K562 (cell line): ENCODE measurements around the gene GLCCI1. TPM values are rescaled to one million over a fixed set of nuclear protein-coding genes. Genes with fewer than 3 reads are reported as not detected.
A peak's percentile ranks its signal among the peaks of the same experiment; 100 is the strongest.

Experiments
- ATAC-seq: fragments of 200-7000 bp; cut with Tn5 transposase; 3 replicates; pipeline ENCODE4 v1.9.1; 2020; ENCODE audit warnings: moderate library complexity
- BruUV-seq: library from RNA; stranded (reverse); fragments of 400-500 nt; replicated peaks from 2 replicates; lab custom pipeline; 2021; lab: Mats Ljungman, UMichigan
- CTCF ChIA-PET: fragments of 300-600 bp; formaldehyde crosslinking; extraction: SDS; loops from one replicate; lab custom pipeline; 2021; ENCODE audit warnings: low intra/inter-chr PET ratio; lab: Yijun Ruan, JAX
- POLR2A ChIA-PET: fragments of 300-600, 350-650 bp; sonication (Branson Sonifier 250); formaldehyde crosslinking; extraction: SDS; loops from one replicate; lab custom pipeline; 2021; ENCODE audit warnings: antibody characterized with exemption, inconsistent platforms; lab: Yijun Ruan, JAX
- DNase-seq, 4 experiments: peaks; one replicate each; pipeline versions ENCODE4 v3.0.0 to v3.0.0-alpha.2; 2011 to 2018; ENCODE audit warnings: low spot score in 3 of 4, mixed read lengths in 3 of 4; ENCODE audit errors: extremely low read depth in 1 of 4
- FAIRE-seq: peaks from 2 replicates; lab custom pipeline; 2011; peaks lifted over from hg19 to GRCh38; lab: Jason Lieb, UNC
- H2AFZ ChIP-seq: 2 replicates; pipeline ENCODE4 v1.6.0; 2011; ENCODE audit warnings: low read depth, low read length, control low read depth, inconsistent platforms
- H3K27ac ChIP-seq: fragments of 200-600 bp; 3 replicates; pipeline ENCODE4 v1.8.0; 2011; ENCODE audit warnings: low read depth, mild to moderate bottlenecking, control low read depth, inconsistent platforms, low read length, moderate library complexity, mixed read lengths; ENCODE audit errors: extremely low read depth
- H3K27me3 ChIP-seq, 2 experiments: fragments of 300-600 bp in 1 of 2; 2 replicates in 1 of 2; 3 replicates in 1 of 2; pipeline versions ENCODE4 v1.6.0 to v1.8.0; 2011; ENCODE audit warnings: inconsistent platforms in 2 of 2, low read length in 2 of 2, mild to moderate bottlenecking in 1 of 2, mixed read lengths in 1 of 2, moderate library complexity in 1 of 2; ENCODE audit not compliant: control insufficient read depth in 2 of 2, insufficient read depth in 2 of 2
- H3K36me3 ChIP-seq: fragments of 300-600 bp; 3 replicates; pipeline ENCODE4 v1.8.0; 2011; ENCODE audit warnings: mild to moderate bottlenecking, low read length, inconsistent platforms; ENCODE audit not compliant: control insufficient read depth, insufficient read depth
- H3K4me1 ChIP-seq, 2 experiments: fragments of 200-600 bp in 1 of 2; replicated peaks in 1 of 2; 2 replicates in 1 of 2; 3 replicates in 1 of 2; pipeline versions ENCODE4 v1.5.1 to v1.8.0; 2011; ENCODE audit warnings: inconsistent platforms in 2 of 2, low read length in 2 of 2, mild to moderate bottlenecking in 1 of 2, mixed read lengths in 1 of 2, moderate library complexity in 1 of 2; ENCODE audit not compliant: control insufficient read depth in 2 of 2, insufficient read depth in 2 of 2
- H3K4me2 ChIP-seq: 2 replicates; pipeline ENCODE4 v1.6.1; 2011; ENCODE audit warnings: low read length, control low read depth, inconsistent platforms, mixed read lengths; ENCODE audit not compliant: insufficient read depth
- H3K4me3 ChIP-seq: fragments of 200-600 bp; sonication (generic), shearing (Covaris generic); 2 replicates; pipeline ENCODE4 v1.5.1; 2016; ENCODE audit warnings: control low read depth, inconsistent platforms
- H3K79me2 ChIP-seq: fragments of 200-600 bp; 3 replicates; pipeline ENCODE4 v1.8.0; 2011; ENCODE audit warnings: low read length, inconsistent platforms; ENCODE audit not compliant: control insufficient read depth, insufficient read depth
- H3K9ac ChIP-seq, 2 experiments: 2 replicates each; pipeline versions ENCODE4 v1.6.0 to v1.6.1; 2011; ENCODE audit warnings: low read depth in 2 of 2, low read length in 2 of 2, control low read depth in 1 of 2, inconsistent platforms in 1 of 2, mild to moderate bottlenecking in 1 of 2, mixed read lengths in 1 of 2; ENCODE audit not compliant: insufficient read depth in 1 of 2
- H3K9me1 ChIP-seq: one replicate; pipeline ENCODE4 v1.6.0; 2011; ENCODE audit warnings: inconsistent platforms, mild to moderate bottlenecking, low read length, moderate library complexity; ENCODE audit not compliant: control insufficient read depth, insufficient read depth
- H3K9me3 ChIP-seq: replicated peaks from 2 replicates; pipeline ENCODE4 v1.5.1; 2011; ENCODE audit warnings: low read depth, low read length, inconsistent platforms; ENCODE audit not compliant: control insufficient read depth, insufficient read depth
- H4K20me1 ChIP-seq: replicated peaks from 2 replicates; pipeline ENCODE4 v1.6.1; 2011; ENCODE audit warnings: low read length, inconsistent platforms, mixed read lengths; ENCODE audit not compliant: control insufficient read depth, insufficient read depth
- HMG20B ChIP-seq: fragments of 250-450 bp; sonication (Bioruptor Pico); IDR thresholded peaks from 2 replicates; pipeline ENCODE4 v1.5.0; 2021; ENCODE audit warnings: mild to moderate bottlenecking
- JUN ChIP-seq, 2 experiments: sonication (generic) in 1 of 2; formaldehyde crosslinking in 1 of 2; IDR thresholded peaks; 2 replicates each; pipeline versions ENCODE4 v1.6.1 to v1.8.0; 2012 to 2022; ENCODE audit warnings: borderline replicate concordance in 2 of 2, mild to moderate bottlenecking in 2 of 2, improper control_type of control experiment in 1 of 2, low read depth in 1 of 2, low read length in 1 of 2, missing genetic modification reagents in 1 of 2
- THRB ChIP-seq: fragments of 450-650 bp; formaldehyde crosslinking; conservative IDR thresholded peaks from 2 replicates; pipeline ENCODE4 v1.4.0; 2022; ENCODE audit warnings: mild to moderate bottlenecking, missing genetic modification characterization
- TRIM24 ChIP-seq, 2 experiments: fragments of 450-650 bp; IDR thresholded peaks; 2 replicates each; pipeline ENCODE4 v1.6.1; 2016
- ZNF174 ChIP-seq: fragments of 250-450 bp; sonication (Bioruptor Pico); IDR thresholded peaks from 2 replicates; pipeline ENCODE4 v1.4.0; 2020; ENCODE audit warnings: mild to moderate bottlenecking
- WGBS: fragments of 100-300 bp; shearing (Covaris generic); methylation state at CpG from one replicate; pipeline ENCODE4 v1.1.6; 2016; ENCODE audit warnings: low coverage, mixed read lengths; ENCODE audit not compliant: insufficient coverage; ENCODE audit errors: missing lambda C conversion rate; 5-methylcytosine and 5-hydroxymethylcytosine counted together
- in situ Hi-C: fragments of 300-500 bp; cut with MboI; formaldehyde crosslinking; loops from 4 replicates; pipeline ENCODE4 v1.15.0; 2018; ENCODE audit warnings: inconsistent platforms, mixed read lengths
- intact Hi-C: fragments of 100-400 bp; cut with micrococcal nuclease; formaldehyde crosslinking; loops from 2 replicates; pipeline ENCODE4 v1.14.2; 2022
- polyA plus RNA-seq, 8 experiments: library from polyadenylated mRNA; depleted of rRNA in 4 of 8; stranded (reverse) in 5 of 8; unstranded in 3 of 8; fragments of >200 nt; fragmentation: Nextera tagmentation in 2 of 8; fragmentation: Illumina TruSeq in 1 of 8; extraction: Ambion mirVana in 2 of 8; extraction: Trizol in 1 of 8; gene quantifications; 2 replicates each; pipeline versions ENCODE4 v1.2.1 to v1.2.3, GENCODE V29; 2011 to 2014; ENCODE audit warnings: inconsistent platforms in 1 of 8, missing spikeins in 1 of 8
- total RNA-seq, 7 experiments: library from RNA; depleted of rRNA in 6 of 7; stranded (reverse); fragments of >200 nt in 6 of 7; fragmentation: Illumina TruSeq in 2 of 7; extraction: Trizol in 2 of 7; gene quantifications; 2 replicates each; pipeline versions ENCODE4 v1.2.1 to v1.2.3, GENCODE V29; 2011 to 2021; ENCODE audit warnings: low replicate concordance in 1 of 7
- TF ChIP-seq, protein P1 (sequence below): fragments of 450-650 bp; IDR thresholded peaks from 2 replicates; pipeline ENCODE4 v1.6.1; 2016; ENCODE audit warnings: mild to moderate bottlenecking, moderate library complexity
- TF ChIP-seq, protein P2 (sequence below): fragments of 450-650 bp; IDR thresholded peaks from 2 replicates; pipeline ENCODE4 v1.6.1; 2016

Gene GLCCI1
- total and polyA plus RNA-seq, 9 of the 15 experiments (the other 6 are each of a cell fraction or from before 2014, with no cell fraction given): 2.7 to 11.9 (median 7.2) TPM

DNA sequence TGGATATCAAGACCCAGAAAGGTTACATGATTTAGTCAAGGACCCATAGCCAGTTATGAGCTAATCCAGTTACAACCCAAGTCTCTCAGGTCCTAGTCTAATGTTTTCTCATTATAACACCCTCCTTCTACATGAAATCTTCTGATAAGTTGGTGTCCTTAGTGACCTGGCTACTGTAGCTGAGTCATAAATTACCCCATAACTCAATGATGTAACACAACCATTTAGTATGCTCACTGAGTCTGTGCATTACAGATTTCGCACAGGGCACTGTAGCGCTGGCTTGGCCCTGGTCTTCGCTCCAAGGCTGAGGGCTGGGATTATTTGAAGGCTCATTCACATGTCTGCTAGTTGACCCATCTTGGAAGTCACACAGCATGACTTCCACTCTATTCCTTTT is 36.0 kb upstream of the GLCCI1 start:
- BruUV-seq: no TSS peak
- POLR2A ChIA-PET: interaction anchor here (0.6 to 0.8 kb wide), 2 partner anchors 12 to 336 kb away, joined by 3 read pairs; no protein-coding TSS in a partner anchor
- TF ChIP-seq TRIM24 (IDR thresholded peaks at IDR 0.05) (peak in 1 of 2 experiments; percentile 32; a peak in 1 of 4 replicates), JUN (IDR thresholded peaks at IDR 0.05; ENCODE audit: borderline replicate concordance, low read depth, low read length) (peak; percentile 63; the same call in 1 of the 2 replicates), JUN (CRISPR knock-in tag; IDR thresholded peaks at IDR 0.05; ENCODE audit: borderline replicate concordance) (no peak), HMG20B (CRISPR knock-in tag) (no peak), ZNF174 (no peak), THRB (CRISPR knock-in tag) (no peak)
- TF ChIP-seq, protein P1, sequence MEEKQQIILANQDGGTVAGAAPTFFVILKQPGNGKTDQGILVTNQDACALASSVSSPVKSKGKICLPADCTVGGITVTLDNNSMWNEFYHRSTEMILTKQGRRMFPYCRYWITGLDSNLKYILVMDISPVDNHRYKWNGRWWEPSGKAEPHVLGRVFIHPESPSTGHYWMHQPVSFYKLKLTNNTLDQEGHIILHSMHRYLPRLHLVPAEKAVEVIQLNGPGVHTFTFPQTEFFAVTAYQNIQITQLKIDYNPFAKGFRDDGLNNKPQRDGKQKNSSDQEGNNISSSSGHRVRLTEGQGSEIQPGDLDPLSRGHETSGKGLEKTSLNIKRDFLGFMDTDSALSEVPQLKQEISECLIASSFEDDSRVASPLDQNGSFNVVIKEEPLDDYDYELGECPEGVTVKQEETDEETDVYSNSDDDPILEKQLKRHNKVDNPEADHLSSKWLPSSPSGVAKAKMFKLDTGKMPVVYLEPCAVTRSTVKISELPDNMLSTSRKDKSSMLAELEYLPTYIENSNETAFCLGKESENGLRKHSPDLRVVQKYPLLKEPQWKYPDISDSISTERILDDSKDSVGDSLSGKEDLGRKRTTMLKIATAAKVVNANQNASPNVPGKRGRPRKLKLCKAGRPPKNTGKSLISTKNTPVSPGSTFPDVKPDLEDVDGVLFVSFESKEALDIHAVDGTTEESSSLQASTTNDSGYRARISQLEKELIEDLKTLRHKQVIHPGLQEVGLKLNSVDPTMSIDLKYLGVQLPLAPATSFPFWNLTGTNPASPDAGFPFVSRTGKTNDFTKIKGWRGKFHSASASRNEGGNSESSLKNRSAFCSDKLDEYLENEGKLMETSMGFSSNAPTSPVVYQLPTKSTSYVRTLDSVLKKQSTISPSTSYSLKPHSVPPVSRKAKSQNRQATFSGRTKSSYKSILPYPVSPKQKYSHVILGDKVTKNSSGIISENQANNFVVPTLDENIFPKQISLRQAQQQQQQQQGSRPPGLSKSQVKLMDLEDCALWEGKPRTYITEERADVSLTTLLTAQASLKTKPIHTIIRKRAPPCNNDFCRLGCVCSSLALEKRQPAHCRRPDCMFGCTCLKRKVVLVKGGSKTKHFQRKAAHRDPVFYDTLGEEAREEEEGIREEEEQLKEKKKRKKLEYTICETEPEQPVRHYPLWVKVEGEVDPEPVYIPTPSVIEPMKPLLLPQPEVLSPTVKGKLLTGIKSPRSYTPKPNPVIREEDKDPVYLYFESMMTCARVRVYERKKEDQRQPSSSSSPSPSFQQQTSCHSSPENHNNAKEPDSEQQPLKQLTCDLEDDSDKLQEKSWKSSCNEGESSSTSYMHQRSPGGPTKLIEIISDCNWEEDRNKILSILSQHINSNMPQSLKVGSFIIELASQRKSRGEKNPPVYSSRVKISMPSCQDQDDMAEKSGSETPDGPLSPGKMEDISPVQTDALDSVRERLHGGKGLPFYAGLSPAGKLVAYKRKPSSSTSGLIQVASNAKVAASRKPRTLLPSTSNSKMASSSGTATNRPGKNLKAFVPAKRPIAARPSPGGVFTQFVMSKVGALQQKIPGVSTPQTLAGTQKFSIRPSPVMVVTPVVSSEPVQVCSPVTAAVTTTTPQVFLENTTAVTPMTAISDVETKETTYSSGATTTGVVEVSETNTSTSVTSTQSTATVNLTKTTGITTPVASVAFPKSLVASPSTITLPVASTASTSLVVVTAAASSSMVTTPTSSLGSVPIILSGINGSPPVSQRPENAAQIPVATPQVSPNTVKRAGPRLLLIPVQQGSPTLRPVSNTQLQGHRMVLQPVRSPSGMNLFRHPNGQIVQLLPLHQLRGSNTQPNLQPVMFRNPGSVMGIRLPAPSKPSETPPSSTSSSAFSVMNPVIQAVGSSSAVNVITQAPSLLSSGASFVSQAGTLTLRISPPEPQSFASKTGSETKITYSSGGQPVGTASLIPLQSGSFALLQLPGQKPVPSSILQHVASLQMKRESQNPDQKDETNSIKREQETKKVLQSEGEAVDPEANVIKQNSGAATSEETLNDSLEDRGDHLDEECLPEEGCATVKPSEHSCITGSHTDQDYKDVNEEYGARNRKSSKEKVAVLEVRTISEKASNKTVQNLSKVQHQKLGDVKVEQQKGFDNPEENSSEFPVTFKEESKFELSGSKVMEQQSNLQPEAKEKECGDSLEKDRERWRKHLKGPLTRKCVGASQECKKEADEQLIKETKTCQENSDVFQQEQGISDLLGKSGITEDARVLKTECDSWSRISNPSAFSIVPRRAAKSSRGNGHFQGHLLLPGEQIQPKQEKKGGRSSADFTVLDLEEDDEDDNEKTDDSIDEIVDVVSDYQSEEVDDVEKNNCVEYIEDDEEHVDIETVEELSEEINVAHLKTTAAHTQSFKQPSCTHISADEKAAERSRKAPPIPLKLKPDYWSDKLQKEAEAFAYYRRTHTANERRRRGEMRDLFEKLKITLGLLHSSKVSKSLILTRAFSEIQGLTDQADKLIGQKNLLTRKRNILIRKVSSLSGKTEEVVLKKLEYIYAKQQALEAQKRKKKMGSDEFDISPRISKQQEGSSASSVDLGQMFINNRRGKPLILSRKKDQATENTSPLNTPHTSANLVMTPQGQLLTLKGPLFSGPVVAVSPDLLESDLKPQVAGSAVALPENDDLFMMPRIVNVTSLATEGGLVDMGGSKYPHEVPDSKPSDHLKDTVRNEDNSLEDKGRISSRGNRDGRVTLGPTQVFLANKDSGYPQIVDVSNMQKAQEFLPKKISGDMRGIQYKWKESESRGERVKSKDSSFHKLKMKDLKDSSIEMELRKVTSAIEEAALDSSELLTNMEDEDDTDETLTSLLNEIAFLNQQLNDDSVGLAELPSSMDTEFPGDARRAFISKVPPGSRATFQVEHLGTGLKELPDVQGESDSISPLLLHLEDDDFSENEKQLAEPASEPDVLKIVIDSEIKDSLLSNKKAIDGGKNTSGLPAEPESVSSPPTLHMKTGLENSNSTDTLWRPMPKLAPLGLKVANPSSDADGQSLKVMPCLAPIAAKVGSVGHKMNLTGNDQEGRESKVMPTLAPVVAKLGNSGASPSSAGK: 0 out of 2 replicates have a peak, but pooled peaks have one; percentile 24
- TF ChIP-seq, protein P2, sequence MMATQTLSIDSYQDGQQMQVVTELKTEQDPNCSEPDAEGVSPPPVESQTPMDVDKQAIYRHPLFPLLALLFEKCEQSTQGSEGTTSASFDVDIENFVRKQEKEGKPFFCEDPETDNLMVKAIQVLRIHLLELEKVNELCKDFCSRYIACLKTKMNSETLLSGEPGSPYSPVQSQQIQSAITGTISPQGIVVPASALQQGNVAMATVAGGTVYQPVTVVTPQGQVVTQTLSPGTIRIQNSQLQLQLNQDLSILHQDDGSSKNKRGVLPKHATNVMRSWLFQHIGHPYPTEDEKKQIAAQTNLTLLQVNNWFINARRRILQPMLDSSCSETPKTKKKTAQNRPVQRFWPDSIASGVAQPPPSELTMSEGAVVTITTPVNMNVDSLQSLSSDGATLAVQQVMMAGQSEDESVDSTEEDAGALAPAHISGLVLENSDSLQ: peak; percentile 71

More for the DNA sequence above, 36.0 kb upstream of the GLCCI1 start:
- H3K27me3 ChIP-seq: peaks cover 0 to 2% of the 10 kb centered on the region in 2 experiments; a peak in 1 of 5 replicates
- in situ Hi-C loops: no loop called here
- intact Hi-C loops: no loop called here
- no peak for FAIRE-seq
- no peaks in the 10 kb centered on the region for H4K20me1 ChIP-seq
- H3K9me1 ChIP-seq: no peaks in the 10 kb centered on the region
- no peak overlapping the region for H3K9ac ChIP-seq
- WGBS: 11% methylated on average over 3 of the region's 3 CpGs
- no peaks in the 10 kb centered on the region for H3K79me2 ChIP-seq
- H3K9me3 ChIP-seq: peaks cover 3% of the 10 kb centered on the region; the same call in 1 of the 2 replicates
- no peak overlapping the region for H2AFZ ChIP-seq
- no peak overlapping the region for H3K4me3 ChIP-seq
- DNase-seq: peak in 1 of 4 experiments; percentile 7
- no peaks in the 10 kb centered on the region for H3K36me3 ChIP-seq
- H3K4me1 ChIP-seq: no peaks in the 10 kb centered on the region; a peak in 1 of 5 replicates
- no peak overlapping the region for H3K27ac ChIP-seq
- peak; percentile 80 for ATAC-seq
- CTCF ChIA-PET: no interaction called here
- no peak overlapping the region; the same call in 1 of the 2 replicates for H3K4me2 ChIP-seq
